GM21360 (cell line): ENCODE data around the gene RALGPS1.
"Not testable (repeated sequence)": the region's sequence is repeated elsewhere in the genome, so short reads cannot be mapped to it uniquely, and the experiment has no call there.

Experiments
- ATAC-seq: cut with Tn5 transposase; IDR thresholded peaks from one replicate; pipeline ENCODE4 v1.9.1; 2021; ENCODE audit warnings: mild to moderate bottlenecking, moderate library complexity; ENCODE audit not compliant: unreplicated experiment

RALGPS1 gene

GRCh38 chr9:127167560-127168326 is 253.2 kb downstream of the RALGPS1 start:
- no peak for ATAC-seq

DNA sequence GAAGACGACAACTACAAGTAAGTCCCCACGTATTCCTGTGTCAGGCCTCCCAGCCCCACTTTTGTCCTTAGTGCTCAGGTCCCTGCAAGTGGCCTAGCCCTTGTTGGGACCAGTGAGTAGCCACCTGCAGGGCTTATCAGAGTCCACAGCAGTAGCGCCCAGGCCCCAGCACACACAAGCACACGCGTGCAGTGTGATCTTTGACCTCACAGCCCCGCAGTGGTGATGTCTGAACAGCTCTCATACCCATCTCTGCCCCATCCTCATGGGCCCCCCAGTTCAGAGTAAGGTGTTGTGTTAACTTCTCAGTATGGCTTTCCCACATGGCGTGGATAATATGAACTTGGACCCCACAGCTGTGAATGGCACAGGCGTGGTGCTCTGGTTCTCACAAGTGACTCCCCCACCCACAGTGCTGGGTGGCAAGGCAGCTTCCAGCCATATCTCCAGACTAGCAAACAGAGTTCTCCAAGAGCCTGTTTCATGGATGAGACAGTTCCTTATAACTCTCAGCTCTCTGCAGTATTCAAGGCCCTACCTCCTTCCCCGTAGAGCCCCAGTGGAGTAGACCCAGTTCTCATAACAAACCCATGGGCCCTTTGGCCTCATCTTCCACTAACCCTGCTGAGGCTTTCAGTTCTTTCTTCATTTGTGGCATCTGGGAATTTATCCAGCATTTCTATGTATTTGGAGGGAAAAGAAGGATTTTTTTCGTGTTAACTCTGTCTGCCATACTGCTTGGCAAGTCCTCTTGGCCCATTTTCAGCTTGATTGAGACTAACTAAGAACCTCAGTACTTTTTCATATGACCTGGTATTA is 254.4 kb downstream of the RALGPS1 start:
- no peak for ATAC-seq

- ATAC-seq, result no peak
Measured at GRCh38 chr9:127169575-127169883, 254.9 kb downstream of the RALGPS1 start.

DNA sequence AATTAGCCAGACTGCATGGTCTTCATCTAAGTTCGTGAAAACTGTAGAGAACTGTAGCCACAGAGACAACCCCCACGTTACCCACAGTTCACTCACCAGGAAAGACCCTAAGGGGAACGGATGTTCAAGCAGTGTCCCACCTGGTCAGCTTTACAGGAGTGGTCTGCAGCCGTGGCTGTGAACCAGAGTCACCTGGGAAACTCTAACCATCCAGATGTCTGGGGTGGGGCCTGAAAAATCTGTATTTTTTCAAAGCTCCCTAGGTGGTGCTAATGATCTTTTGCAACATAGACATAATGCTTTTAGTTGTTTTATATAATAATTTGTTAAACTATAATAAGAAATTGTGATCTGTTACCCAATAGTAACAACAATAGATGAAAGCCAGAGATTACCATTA is 255.5 kb downstream of the RALGPS1 start:
- no peak for ATAC-seq

- ATAC-seq, result no peak
Measured at GRCh38 chr9:127170652-127171051, 256.1 kb downstream of the RALGPS1 start.

- not testable (repeated sequence) for ATAC-seq
Measured at GRCh38 chr9:127171348-127171747, 256.8 kb downstream of the RALGPS1 start.

- no peak for ATAC-seq
Measured at GRCh38 chr9:127172066-127172707, 257.6 kb downstream of the RALGPS1 start.

- no peak for ATAC-seq
Measured at GRCh38 chr9:127173063-127173462, 258.5 kb downstream of the RALGPS1 start.

DNA sequence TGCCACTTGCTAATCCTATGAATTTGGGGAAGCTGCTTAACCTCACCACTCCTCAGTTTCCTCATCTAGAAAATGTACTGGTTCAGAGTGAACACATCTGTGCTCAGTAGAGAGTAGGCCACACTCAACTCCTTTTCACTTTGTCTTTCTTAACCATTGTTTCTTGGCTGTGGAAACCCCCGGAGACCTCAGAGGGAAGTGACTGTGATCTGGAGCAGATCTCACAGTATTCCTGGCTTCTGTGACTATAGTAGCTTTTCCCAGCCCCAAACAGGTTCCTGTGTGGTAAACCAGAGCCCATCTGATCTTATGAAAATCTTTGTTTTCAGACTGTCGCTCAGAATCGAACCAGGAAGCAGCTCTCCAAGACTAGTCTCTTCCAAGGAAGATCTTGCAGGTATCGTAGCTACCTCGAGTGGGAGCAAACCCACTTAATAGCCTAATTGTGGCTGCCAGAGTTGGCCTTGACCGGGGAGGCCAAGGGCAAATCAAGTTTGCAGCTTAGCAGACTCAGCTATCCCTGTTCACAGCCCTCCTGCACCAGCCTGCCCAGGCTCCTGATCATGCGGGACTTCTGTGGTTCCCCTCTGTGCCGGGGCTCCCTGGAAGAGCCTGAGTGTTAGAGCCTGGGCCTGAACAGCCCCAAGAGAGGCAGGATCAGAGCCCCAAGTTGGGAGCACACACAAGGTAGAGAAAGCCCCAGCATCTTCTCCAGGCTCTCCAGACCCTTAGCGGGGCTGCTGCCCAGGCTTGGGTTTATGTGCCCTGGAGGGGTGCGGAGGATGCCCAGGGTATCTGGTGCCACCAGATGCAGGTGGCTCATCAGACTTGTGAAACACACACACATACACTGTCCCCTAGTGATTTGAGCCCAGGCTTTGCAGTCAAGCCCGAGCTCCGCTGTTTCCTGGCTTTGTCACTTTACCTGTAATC is 260.1 kb downstream of the RALGPS1 start:
- ATAC-seq, result no peak

GRCh38 chr9:127175319-127175715 is 260.7 kb downstream of the RALGPS1 start:
- ATAC-seq, result no peak

GRCh38 chr9:127175764-127176163 is 261.2 kb downstream of the RALGPS1 start:
- no peak for ATAC-seq

DNA sequence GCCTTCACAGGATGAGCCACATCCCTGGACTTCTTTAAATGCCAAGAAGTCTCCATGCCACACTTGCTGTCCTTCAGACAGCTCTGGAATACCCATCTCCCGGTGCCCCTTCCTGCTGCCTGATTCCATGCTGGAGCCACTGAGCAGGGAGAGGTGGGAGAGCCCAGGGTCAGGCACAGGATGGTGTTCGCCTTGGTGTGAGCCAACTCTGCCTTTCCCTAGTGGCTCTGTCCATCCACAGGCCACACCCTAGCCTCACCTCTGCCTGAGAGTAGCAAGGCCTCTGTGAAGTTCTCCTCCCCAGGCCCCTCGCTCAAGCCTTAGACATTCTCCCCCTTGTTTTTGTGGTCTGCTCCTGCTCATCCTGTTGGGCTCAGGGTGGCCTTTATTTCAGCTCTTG is 262.0 kb downstream of the RALGPS1 start:
- ATAC-seq, result no peak

DNA sequence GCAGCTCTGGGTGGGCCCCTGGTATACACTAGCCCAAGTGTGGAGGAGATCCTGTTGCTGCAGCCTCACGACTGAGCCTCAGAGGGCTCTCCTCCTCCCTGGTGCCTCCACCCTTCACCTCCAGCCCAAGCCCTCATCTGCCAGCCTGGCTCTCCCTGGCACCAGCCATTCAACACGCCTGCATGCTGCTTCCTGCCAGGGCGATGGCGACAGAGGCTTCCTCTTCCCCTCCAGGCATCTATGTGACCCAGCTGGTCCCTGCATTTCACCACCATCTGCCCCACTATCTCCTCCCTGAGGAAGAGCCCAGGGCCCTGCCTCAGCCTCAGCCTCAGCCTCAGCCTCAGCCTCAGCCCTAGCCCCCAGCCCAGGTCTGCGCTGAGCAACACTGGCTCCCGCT is 262.6 kb downstream of the RALGPS1 start:
- ATAC-seq, result no peak

DNA sequence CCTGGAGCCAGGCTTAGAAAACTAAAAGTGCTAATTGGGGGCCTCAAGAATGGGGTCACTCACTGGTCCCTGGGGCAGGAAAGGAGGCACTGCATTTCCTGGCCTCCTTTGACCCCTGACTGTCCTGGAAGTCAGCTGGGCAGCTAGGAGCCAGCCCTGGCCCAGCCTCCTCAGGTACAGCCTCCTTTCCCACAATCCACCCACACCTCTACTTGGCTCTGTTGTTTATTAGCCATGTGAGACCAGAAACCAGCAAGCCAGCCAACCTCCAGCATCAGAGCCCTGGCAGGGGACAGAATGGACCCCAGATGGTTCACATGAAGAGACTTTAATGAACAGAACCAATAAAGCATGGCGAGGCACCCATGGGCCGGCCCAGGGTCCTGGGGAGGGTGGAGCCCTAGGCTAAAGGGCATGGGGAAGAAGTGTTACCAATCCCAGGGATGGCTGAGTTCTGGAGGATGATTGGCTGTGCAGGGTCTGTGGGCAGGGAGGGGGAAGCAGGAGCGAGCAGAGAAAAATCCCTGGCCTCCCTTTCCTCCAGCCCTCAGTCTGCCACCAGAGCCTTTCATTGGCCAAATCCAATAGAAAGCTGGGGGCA is 263.2 kb downstream of the RALGPS1 start:
- ATAC-seq, result no peak

- no peak for ATAC-seq
Measured at GRCh38 chr9:127178686-127179632, 264.4 kb downstream of the RALGPS1 start.

GRCh38 chr9:127179633-127180441 is 265.3 kb downstream of the RALGPS1 start:
- no peak for ATAC-seq

DNA sequence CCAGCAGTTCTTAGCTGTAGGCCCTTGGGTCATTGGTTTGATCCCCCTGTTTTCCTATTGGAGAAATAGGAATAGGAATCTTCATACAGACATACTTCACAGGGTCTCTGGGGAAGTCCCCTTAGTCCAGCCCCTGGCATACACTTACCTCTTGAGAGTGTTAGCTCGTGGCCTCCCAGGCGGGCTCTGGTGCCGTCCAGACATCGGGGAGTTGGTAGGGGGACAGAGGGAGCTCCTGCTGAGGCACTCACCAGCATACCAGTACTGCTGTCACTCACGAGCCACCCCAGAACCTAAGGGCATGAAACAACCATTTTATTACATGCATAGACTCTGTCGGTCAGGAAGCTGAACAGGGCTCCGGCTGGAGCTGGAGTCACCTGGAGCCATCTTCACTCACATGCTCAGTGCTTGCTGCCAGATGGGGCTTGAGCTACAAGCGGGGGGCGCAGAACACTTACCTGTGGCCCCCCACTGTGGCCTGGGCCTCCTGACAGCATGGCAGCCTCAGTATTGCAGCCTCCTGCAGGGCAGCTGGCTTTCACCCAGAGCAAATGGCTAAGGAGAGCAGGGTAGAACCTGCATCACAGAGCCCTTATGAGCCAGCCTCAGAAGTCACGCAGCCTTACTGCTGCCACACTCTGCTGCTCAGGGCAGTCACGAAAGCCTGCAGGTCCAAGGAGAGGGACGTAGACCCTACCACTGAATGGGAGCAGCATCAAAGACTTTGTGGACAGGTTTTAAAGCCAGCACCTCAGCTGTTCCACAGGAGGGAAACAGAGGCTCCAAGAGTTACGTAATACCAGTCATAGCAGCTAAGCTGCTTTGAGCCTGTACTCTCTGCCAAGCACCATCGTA is 266.1 kb downstream of the RALGPS1 start:
- ATAC-seq, result no peak

DNA sequence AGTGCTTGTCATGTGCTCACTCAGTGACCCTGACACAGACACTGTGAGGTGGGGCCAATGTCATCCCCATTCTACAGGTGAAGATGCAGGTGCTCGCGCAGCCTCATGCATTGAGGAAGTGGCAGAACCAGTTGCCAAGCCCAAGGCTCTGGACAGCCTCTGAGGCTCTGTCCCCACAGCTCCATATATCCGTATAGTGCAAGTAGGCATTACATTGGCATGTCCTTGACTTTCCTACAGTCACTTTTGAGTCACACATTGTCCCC is 266.7 kb downstream of the RALGPS1 start:
- ATAC-seq, result no peak
